Measurements from ENCODE around the gene MACF1. TPM values are rescaled to one million over a fixed set of nuclear protein-coding genes. Genes with fewer than 3 reads are reported as not detected.
A peak's percentile ranks its signal among the peaks of the same experiment; 100 is the strongest.

MACF1 gene
- total RNA-seq, 2 donors from 2014 or later, result 273 to 278 TPM

- peaks cover 0 to 88% of the 10 kb centered on the region in 2 donors for H3K4me1 ChIP-seq
- H3K4me3 ChIP-seq, result no peak overlapping the region
- peaks cover 17% of the 10 kb centered on the region for H3K36me3 ChIP-seq
- no peaks in the 10 kb centered on the region for H3K27me3 ChIP-seq
- no peaks in the 10 kb centered on the region for H3K9me3 ChIP-seq
- DNase-seq (ENCODE audit: low spot score), result no peak
- no peak for TF ChIP-seq CTCF (IDR thresholded peaks at IDR 0.05)
- H3K27ac ChIP-seq, result peak overlapping the region; percentile 78 to 89
Observed at GRCh38 chr1:39392851-39393573, 188.5 kb downstream of the MACF1 start.

DNA sequence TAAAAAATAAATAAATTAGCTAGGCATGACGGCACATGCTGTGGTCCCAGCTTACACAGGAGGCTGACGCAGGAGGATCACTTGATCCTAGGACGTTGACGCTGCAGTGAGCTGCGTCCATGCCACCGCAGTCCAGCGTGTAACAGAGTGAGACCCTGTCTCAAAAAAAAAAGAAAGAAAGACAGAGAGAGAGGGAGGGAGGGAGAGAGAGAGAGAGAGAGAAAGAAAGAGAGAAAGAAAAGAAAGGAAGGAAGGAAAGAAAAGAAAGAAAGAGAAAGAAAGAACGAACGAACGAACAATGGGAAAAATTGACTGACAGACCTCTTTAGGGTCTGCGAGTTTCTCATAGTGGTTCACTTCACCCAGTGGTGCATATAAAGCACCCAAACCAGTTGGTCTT lies 189.2 kb downstream of the MACF1 start:
- Histone ChIP-seq H3K27ac (peak overlapping the region; percentile 78 to 89), H3K4me3 (no peak overlapping the region), H3K27me3 (no peaks in the 10 kb centered on the region), H3K36me3 (peaks cover 11% of the 10 kb centered on the region), H3K9me3 (no peaks in the 10 kb centered on the region), H3K4me1 (peaks cover 0 to 90% of the 10 kb centered on the region in 2 donors)
- TF ChIP-seq CTCF (IDR thresholded peaks at IDR 0.05), result no peak
- no peak for DNase-seq (ENCODE audit: low spot score)

GRCh38 chr1:39394059-39394458 lies 189.6 kb downstream of the MACF1 start:
- no peak for TF ChIP-seq CTCF (IDR thresholded peaks at IDR 0.05)
- peaks cover 0 to 94% of the 10 kb centered on the region in 2 donors for H3K4me1 ChIP-seq

GRCh38 chr1:39394598-39394997 lies 190.1 kb downstream of the MACF1 start:
- no peak for DNase-seq (ENCODE audit: low spot score)
- Histone ChIP-seq H3K4me1 (peaks cover 0 to 95% of the 10 kb centered on the region in 2 donors), H3K36me3 (peaks cover 1% of the 10 kb centered on the region), H3K9me3 (no peaks in the 10 kb centered on the region), H3K4me3 (no peak overlapping the region), H3K27me3 (no peaks in the 10 kb centered on the region), H3K27ac (peak overlapping the region; percentile 78 to 89)
- TF ChIP-seq CTCF (IDR thresholded peaks at IDR 0.05), result no peak

More at GRCh38 chr1:39394059-39394458, 189.6 kb downstream of the MACF1 start:
- Histone ChIP-seq H3K9me3 (no peaks in the 10 kb centered on the region), H3K27ac (peak overlapping the region; percentile 78 to 89), H3K36me3 (peaks cover 6% of the 10 kb centered on the region), H3K27me3 (no peaks in the 10 kb centered on the region), H3K4me3 (no peak overlapping the region)
- DNase-seq (ENCODE audit: low spot score), result no peak

DNA sequence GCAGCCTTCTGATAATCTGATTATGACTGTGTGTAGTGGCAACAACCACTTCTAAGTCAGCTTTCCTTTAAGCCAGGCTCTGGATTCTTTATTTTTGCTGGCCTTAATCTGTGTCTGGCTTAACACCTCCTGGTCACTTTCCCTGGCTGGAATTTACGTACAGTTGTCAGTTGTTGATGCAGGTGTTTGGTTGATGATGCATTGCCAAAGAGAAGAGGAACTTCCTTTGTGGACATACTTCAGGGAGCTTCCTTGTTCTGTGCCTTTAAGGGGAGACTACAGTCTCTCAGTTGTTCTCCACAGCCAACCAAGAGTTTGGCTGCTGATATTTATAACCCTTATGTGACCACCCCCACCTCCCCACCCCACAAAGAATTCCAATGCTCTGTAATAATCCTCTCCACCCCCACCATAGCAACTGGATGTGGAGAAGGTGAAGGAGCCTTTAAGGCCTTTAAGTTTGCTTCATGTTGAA lies 190.9 kb downstream of the MACF1 start:
- H3K36me3 ChIP-seq, result no peaks in the 10 kb centered on the region
- TF ChIP-seq CTCF (IDR thresholded peaks at IDR 0.05), result no peak
- no peak overlapping the region for H3K4me3 ChIP-seq
- no peaks in the 10 kb centered on the region for H3K9me3 ChIP-seq
- DNase-seq (ENCODE audit: low spot score), result no peak
- H3K27ac ChIP-seq, result peak overlapping the region; percentile 78 to 89
- no peaks in the 10 kb centered on the region for H3K27me3 ChIP-seq
- H3K4me1 ChIP-seq, result peaks cover 0 to 87% of the 10 kb centered on the region in 2 donors

All from right atrium auricular region (tissue), 2 donors.